GM12872 (cell line): Measurements from ENCODE around the gene CLIC6.

Source experiments
- TF ChIP-seq, protein P1 (sequence below): IDR thresholded peaks from 3 replicates; pipeline ENCODE4 v1.5.1; 2011; ENCODE audit warnings: low read depth, mild to moderate bottlenecking, low read length, moderate library complexity; ENCODE audit not compliant: insufficient read depth

The CLIC6 gene

DNA sequence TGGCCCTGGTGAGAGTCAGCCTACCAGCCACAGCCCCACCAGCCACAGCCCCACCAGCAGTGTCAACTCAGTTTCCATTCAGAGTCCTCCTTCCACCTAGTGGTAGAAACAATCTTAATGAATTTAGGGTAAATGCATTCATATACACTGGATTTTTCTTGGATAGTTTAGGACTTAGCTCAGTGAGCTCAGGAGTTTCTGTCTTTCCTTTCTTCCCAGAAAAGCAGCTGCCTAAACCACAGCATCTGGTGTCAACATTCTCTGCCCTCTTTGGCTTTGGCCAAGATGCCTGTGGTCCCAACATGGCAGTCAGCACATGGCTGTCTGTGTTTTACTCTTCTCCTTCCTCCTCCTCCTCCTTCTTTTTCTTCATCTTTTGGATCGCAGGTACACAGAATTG is 94.0 kb downstream of the CLIC6 start:
- TF ChIP-seq, protein P1, sequence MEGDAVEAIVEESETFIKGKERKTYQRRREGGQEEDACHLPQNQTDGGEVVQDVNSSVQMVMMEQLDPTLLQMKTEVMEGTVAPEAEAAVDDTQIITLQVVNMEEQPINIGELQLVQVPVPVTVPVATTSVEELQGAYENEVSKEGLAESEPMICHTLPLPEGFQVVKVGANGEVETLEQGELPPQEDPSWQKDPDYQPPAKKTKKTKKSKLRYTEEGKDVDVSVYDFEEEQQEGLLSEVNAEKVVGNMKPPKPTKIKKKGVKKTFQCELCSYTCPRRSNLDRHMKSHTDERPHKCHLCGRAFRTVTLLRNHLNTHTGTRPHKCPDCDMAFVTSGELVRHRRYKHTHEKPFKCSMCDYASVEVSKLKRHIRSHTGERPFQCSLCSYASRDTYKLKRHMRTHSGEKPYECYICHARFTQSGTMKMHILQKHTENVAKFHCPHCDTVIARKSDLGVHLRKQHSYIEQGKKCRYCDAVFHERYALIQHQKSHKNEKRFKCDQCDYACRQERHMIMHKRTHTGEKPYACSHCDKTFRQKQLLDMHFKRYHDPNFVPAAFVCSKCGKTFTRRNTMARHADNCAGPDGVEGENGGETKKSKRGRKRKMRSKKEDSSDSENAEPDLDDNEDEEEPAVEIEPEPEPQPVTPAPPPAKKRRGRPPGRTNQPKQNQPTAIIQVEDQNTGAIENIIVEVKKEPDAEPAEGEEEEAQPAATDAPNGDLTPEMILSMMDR = no peak

DNA sequence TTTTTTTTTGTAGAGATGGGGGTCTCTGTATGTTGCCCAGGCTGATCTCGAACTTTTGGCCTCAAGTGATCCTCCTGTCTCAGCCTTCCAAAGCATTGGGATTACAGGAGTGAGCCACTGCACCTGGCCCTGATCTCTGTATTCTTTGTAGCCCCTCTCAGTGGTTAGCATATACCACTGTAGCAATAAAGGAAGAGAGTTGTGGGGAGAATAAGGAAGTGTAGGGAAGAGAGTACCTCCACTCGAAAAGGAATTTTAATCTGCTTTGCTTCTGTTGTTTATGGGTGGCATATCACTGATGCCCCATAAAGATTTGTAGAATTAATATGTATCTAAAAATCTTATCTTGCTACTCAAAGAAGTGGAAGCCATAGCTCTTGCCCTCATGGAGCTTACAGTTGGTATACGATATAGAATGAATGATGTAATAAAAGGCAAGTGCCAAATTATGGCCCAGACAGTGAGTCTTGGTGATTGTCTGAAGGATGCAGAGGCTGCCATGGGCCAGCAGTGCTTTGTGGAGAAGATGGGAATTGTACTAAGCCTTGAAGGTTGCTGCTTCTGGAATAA is 96.0 kb downstream of the CLIC6 start:
- TF ChIP-seq, protein P1 = no peak

DNA sequence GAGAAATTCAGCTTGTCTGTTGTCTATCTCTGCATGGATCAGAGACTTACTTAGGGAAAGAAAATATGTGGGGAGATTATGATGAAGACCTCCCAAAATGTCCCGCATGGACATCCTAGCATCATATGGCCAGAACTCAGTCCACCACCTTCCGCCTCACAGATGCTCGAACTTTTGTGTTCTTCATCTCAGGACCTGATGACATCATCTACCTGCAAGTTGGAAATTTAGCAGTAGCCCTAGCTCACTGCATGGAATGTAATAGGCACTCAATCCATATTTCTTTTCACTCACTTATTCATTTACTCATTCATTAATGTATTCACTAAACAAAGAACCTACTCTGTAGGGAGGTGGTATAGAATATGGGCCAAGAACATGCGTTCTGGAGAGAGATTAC is 96.8 kb downstream of the CLIC6 start:
- TF ChIP-seq, protein P1 = no peak

DNA sequence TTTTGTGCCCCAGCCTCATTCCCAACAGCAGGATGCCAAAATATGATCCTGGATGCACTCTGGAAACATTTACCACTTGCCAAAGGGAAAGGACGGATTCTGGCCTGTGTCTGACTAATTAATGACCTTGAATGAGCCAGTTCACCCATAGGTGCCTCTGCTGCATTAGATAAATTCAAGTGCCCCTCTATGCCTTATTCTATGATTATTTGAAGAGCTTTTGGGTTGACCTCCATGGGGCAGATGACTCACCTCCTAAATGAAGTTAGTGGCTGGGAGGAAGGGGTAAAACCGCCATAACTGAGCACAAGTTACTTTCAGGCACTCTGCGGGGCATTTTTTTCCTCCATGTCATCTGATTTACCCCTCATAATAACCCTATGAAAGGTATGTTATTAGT is 98.1 kb downstream of the CLIC6 start:
- TF ChIP-seq, protein P1 = no peak
